LHCN-M2 (cell line): ENCODE data around the gene ADAMTS5. TPM values are rescaled to one million over a fixed set of nuclear protein-coding genes. Genes with fewer than 3 reads are reported as not detected.
A peak's percentile ranks its signal among the peaks of the same experiment; 100 is the strongest.

Experiments used
- DNase-seq: peaks from one replicate; pipeline ENCODE4 v3.0.0-alpha.2; 2012; ENCODE audit warnings: low read depth
- polyA plus RNA-seq: library from polyadenylated mRNA; unstranded; fragments of >200 nt; gene quantifications from one replicate; pipeline ENCODE4 v1.2.1, GENCODE V29; 2012; ENCODE audit warnings: missing spikeins
- total RNA-seq: library from RNA; depleted of rRNA; stranded (reverse); fragments of >200 nt; gene quantifications from 2 replicates; pipeline ENCODE4 v1.2.3, GENCODE V29; 2014; rRNA removed

ADAMTS5 gene
- total RNA-seq, result 10.1 and 11.7 TPM in 2 replicates
- polyA plus RNA-seq, result 12.3 TPM

DNA sequence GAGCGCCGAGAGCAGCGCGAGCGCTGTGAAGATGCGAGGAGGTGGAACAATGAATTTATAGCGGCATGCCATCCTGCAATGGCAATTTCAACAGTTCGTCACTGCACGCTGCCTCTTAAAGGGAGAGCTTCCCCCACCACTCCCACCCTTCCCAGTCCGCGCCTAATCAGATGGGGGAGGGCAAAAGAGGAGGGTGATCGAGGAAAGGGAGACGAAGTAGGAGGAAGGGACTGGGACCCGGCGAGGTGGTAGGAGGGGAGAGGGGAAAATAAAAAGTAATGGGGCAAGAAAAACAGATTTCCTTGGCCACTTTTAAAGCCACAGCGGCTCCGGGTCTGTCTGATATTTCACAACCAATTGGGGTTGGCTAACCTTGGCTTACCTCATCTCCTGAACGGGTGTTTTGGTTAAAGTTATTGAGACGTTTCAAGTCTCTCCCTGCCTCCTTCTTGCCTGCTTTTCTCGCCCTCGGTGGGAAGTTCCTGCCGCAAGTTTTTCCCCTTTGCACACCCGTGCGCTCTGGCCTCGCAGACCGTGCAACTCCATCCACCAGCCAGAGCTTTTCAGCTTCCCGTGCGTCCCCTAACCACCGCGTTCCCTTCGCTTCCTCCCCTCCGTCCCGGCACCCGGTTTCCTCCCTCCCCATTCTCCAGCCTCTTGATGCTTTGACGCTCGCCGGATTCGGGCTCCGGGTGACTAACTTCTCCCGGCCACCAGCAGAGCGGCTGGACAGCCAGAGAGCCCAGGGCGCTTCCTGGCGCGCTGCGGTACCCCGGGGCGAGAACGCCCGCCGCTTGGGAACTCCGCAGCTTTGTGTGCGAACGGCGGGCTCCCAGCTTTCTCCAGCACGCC is at the start of gene ADAMTS5:
ADAMTS5 (minus strand) TSS at position 27 of the 852 bp plus-strand sequence. CDS start 697 bp downstream, outside the sequence.
- DNase-seq, result peak; percentile 87

- DNase-seq, result no peak
These were observed 34.6 kb upstream of the ADAMTS5 start for GRCh38 chr21:27001526-27001925.

GRCh38 chr21:26983576-26983975 is 16.7 kb upstream of the ADAMTS5 start:
- no peak for DNase-seq

DNA sequence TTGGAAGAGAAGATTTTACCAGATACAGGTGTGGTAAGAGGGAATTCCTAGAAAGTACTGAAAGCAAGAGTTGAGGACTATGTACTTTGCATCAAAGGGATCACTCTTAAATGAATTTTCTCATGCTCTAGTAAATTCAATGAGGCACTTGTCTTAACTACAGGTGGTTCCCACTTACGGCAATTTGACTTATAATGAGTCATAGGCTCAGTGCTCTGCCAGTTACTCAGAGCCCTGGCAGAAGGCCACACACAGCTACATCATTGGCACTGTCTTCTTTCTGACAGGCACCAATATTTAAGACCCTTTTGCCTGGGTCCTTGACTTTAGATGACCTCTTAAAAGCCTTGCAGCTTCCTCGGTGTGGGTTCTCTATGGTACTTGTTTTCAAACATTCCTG is 15.9 kb upstream of the ADAMTS5 start:
- peak; percentile 70 for DNase-seq

DNA sequence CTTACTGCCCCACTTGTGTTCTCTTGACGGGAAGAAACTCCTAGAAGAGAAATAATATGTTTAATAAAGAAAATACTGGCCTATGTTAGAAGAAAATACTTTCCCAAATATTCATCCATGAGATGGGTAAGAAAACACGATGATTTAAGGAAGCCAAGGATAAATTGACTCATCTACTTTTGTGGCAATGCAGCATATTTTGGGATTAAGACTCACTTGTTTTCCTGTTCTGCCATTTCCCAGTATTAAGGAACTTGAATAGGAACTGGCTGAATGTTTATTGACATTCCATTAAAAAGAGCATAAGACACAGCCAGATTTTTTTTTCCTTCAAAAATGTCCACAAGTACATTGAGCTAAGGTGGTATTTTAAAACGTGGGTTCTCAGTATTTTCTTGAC is 10.9 kb upstream of the ADAMTS5 start:
- DNase-seq, result peak; percentile 71

DNA sequence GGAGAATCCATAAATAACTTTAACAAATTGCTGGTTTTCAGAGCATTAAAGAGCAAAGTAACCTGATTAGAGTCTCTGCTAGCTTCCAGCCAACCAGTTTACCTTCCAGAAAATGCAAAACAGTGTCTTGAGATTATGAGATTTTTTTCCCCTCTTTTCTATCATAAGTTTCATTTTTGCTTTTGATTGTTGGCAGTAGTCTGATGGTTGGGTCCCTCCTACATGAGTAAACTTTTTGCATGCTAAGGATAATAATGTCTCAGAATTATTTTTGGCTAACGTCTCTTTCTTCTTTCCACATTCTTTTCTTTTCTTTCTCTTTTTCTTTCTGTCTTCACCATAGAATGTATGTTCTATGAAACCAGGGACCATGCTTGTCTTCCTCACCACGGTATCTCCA is 6.3 kb upstream of the ADAMTS5 start:
- DNase-seq, result no peak

GRCh38 chr21:26972192-26972591 is 5.3 kb upstream of the ADAMTS5 start:
- DNase-seq, result no peak

- DNase-seq, result no peak
These were observed 3.3 kb upstream of the ADAMTS5 start for GRCh38 chr21:26969971-26970725.

DNA sequence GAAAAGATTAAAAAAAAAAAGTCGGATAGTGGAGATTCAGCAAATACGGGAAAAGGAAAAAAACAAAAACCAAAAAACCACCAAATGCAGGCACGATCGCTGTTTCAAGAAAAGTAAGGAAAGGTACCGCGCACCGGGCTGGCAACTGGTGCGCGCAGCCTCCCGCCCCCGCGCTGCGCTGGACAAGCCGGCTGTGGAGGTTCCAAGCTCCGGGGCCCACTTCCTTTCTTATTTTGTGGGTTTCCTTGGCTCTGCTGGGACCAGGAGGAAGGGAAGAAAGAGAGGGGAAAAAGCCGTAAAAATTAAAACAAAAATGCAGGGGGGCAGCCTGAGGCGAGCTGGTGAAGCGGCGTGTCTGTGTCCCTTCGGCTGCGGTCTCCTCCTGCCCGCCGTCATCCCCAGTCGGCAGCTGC is 233 bp downstream of the ADAMTS5 start:
- no peak for DNase-seq

- peak; percentile 51 for DNase-seq
These were observed 844 bp downstream of the ADAMTS5 start for GRCh38 chr21:26965907-26966581.

DNA sequence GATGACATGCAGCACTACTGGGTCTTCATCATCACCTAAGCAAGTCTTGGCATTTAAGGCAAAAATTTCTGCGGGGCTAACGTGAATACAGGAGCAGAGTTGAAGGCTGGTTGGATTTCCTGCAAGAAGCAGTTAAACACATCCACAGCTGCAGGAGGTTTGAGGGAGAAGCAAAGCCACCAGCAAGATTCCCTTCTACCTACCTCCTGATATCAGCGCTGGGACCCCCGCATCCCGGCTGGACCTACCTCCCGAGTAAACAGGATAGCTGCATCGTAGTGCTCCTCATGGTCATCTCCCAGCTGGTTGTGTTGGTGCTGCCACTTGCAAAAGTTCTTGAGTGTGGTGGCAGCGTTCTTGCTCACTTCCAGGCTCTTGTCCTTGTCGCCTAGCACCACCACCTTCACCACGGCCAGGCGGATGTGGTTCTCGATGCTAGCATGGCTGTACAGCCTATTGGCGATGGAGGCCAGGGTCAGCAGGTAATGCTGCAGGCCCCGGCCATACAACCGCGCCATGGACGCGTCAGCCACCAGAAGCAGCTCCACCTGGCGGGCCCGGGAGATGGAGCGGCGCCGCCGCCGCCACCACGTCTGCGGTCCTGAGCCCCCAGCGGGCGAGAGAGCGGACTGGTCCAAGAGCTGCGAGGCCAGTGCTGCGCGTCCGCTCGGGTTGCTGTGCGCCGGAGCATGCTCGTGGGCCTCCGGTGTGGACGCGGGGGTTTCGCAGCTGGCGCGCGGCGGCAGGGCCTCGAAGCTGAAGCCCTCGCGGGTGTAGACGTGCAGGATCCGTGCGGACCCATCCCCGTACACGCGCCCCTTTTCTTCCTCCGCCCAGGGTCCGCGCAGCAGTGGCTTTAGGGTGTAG is 1.6 kb downstream of the ADAMTS5 start:
- peak; percentile 75 for DNase-seq

GRCh38 chr21:26964170-26964778 is 2.6 kb downstream of the ADAMTS5 start:
- peak; percentile 89 for DNase-seq

- DNase-seq, result peak; percentile 45
These were observed 4.2 kb downstream of the ADAMTS5 start for GRCh38 chr21:26962621-26963181.

DNA sequence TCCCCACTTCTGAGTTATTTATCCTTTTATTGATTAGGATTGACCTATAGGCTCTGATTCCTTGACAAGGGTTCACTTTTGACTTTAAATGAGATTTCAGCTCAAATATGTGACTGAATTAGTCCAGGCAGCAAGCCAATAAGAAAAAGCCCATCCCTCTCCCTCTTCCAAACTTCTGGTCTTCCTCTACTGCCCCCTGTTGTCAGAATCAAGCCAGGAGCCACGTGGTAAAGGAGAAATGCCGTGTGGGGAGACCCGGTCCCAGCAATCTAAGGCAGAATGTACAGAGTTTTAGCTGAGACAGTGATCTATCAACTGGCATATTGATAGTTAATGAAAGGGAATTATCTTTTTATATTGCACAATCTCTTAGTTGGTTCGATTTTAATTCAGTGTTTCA is 5.2 kb downstream of the ADAMTS5 start:
- DNase-seq, result peak; percentile 71

- DNase-seq, result no peak
These were observed 8.1 kb downstream of the ADAMTS5 start for GRCh38 chr21:26958788-26959187.

GRCh38 chr21:26956813-26957212 is 10.1 kb downstream of the ADAMTS5 start:
- no peak for DNase-seq

DNA sequence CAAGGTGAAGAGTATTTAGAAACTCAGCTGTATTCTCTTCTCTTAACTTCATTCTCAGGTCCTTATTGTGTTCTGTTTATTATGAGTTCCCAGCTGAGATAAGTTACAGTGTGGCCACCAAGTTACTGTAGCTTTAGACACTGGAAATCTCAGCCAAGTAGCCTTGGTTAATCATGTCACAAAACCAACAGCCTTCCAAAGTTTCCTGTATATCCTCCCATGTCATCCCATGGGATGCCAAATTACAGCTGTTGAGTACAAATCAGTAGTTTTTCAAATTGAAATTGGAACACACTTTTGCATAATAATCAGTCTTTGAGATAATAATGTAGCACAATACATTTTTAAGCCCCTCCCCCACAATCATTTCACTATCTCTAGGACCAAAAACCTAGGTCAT is 10.7 kb downstream of the ADAMTS5 start:
- peak; percentile 58 for DNase-seq

DNA sequence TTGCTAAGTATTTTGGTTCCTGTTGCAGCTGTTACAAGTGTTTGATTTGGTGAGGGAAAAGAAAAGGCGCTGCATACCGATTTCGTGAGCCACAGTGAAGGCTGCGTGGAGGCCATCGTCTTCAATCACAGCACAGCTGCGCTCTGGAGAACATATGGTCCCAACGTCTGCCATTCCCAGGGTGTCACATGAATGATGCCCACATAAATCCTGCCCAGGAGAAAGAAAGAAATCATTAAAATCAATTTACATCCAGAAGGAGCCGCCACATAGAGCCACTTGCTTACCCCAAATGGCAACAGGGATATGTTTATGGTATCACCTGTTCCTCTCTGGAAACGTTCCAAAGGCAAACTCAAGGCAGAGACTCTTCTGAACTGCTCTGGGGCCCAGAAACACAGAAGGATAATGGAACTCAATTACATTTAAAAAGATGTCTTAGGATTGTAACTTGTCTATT is 12.2 kb downstream of the ADAMTS5 start:
- peak; percentile 93 for DNase-seq

- no peak for DNase-seq
These were observed 14.4 kb downstream of the ADAMTS5 start for GRCh38 chr21:26952374-26953066.

GRCh38 chr21:26949830-26950229 is 17.1 kb downstream of the ADAMTS5 start:
- no peak for DNase-seq
